NOMO-1 (cell line): ENCODE data around the gene TBC1D14.

Experiments
- DNase-seq, 2 experiments: peaks; one replicate each; lab custom pipeline; 2025; ENCODE audit not compliant: unreplicated experiment in 2 of 2; lab: John Stamatoyannopoulos, UW

Gene TBC1D14

DNA sequence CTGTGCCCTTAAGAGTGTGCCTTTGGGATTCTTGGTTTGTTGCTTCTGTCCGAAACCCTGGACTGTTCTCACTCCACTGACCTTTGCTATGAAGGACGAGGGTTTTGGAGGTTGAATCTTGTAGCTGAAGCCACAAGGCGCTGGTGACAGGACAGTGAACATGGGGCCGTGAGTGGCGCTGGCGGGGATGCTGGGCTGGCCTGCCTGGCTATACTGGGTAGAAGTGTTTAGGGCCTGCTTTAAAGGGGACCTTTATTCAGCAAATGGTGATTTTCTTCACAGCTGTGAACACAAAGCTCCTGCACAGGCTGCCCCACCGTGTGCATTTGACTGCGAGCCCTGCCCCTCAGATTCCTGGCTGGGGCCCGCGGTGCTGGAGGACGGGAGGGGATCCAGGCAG is 106.5 kb downstream of the TBC1D14 start:
- no peak for DNase-seq

- DNase-seq = no peak
Measured at GRCh38 chr4:7016512-7016911, 106.9 kb downstream of the TBC1D14 start.

DNA sequence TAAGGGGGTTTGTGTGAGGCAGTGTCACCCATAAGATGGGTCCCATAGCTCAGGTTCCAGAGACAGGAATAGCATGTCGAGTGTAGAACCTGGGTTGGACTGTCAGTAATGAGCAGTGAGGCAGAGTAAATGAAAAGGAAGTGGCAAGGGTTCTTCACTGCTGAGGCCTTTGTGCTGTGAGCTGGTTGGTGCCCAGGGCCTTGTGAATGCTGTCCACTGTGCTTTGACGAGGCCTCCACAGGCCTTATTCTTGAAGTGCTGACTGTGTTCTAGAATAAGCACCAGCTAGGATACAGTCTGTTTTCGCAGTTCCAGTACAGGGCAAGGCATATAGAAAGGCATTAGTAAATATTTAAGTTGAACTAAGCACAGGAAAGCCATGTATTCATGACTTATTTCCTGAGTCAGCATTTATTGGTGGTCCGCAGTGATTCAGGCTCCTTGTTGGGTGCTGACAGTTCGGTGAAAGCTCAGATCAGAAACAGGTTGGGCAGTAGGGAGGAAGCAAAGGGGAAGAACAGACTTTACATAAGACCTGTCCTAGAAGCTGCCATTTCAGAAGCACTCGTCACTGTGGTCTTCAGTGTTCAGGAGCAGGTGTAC is 107.9 kb downstream of the TBC1D14 start:
- DNase-seq = no peak

- DNase-seq = no peak
Measured at GRCh38 chr4:7018281-7018680, 108.7 kb downstream of the TBC1D14 start.

- no peak for DNase-seq
Measured at GRCh38 chr4:7019367-7019766, 109.7 kb downstream of the TBC1D14 start.

GRCh38 chr4:7020290-7020689 is 110.7 kb downstream of the TBC1D14 start:
- DNase-seq = no peak

- no peak for DNase-seq
Measured at GRCh38 chr4:7020856-7021255, 111.2 kb downstream of the TBC1D14 start.

DNA sequence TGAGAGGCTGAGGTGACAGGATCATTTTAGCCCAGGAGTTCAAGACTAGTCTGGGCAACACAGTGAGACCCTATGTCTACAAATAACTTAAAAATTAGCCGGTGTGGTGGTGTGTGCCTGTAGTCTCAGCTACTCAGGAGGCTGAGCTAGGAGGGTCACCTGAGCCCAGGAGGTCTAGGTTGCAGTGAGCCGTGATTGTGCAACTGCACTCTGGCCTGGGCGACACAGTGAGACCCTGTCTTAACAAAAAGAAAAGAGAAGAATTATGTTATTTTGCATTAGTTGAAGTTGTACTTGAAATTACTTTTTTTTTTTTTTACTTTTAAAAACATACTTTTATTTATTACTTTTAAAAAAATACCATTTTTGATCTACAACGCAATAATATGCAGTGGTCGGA is 111.7 kb downstream of the TBC1D14 start:
- DNase-seq = no peak

GRCh38 chr4:7021930-7022664 is 112.5 kb downstream of the TBC1D14 start:
- no peak for DNase-seq

DNA sequence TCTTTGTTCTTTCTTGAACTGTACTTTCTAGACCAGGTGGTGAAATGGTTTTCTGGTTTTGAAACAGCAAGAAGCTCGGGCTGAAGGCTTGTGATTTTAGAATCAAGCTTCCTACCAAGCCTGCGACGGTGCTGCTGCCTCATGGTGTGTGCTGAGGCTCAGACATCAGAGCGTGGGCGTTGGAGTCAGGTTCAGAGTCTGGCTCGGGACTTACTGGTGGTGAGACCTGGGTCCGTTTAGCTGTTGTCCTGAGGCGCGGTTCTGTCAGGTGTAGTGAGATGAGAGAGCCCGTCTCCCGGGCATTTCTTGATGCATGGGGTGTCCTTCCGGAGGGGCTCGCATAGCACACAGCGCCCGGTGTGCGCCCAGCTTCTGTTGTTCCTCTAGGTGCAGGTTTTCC is 113.9 kb downstream of the TBC1D14 start:
- DNase-seq = no peak

DNA sequence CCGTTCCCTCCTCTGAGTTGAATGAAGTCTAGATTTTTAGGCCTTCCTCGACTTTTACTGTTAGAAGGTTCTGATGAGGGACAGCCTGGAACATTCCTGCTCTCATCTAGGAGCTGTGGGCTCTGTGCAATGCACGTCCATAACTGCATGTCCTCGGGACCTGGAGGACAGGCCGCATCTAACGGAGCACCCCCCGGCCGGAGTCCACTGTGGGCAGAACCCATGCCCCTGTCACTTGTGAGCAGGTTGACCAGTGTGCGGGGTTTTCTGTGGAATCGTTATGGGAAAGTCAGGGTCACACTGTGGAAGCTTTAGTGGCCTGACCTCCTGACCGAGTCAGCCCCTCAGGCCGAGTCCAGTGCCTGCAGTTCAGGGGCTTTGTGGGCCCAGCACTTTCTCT is 114.3 kb downstream of the TBC1D14 start:
- DNase-seq = no peak

DNA sequence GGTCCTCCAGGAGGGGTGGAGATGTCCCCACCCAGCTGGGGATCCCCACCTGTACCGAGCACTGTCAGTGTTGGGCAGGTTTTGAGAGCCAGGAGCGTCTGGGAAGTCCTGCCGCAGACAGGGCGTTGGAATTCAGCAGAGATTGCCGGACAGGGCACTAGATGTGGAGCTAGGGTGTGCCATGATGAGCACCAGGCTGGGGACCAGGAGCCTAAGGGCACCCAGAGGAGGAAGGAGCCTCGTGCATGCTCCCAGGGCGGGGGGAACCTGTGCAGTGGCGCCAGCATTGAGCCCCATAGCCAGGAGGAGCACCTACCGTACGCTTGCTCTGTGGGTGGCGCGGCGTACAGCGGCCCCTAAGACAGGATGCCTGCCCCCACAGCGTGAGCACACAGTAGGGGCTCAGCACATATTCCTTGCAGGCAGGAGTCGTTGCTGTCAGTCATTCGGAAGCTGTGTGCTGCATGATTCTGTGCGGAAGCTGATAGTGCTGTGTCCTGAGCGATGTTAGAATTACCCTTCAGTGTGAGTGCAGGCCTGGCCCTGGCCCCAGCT is 114.8 kb downstream of the TBC1D14 start:
- DNase-seq = no peak

GRCh38 chr4:7025040-7025602 is 115.5 kb downstream of the TBC1D14 start:
- no peak for DNase-seq

GRCh38 chr4:7026107-7026506 is 116.5 kb downstream of the TBC1D14 start:
- DNase-seq = no peak

- no peak for DNase-seq
Measured at GRCh38 chr4:7027284-7027683, 117.7 kb downstream of the TBC1D14 start.

DNA sequence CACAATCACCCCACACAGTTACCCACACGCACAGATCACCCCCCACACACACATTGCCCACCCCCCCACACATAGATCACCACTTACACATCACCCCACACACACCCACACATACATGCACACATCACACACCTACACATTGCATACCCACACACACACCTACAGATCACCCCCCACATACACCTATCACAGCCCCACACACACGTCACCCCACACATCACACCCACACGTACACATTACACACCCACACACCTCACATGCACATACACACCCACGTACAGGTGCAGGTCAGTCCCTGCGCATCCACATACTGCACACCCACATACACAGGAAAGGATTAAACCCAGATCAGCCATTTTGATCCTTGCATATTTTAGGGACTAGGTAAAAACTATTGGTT is 118.3 kb downstream of the TBC1D14 start:
- DNase-seq = no peak

GRCh38 chr4:7029212-7029611 is 119.6 kb downstream of the TBC1D14 start:
- DNase-seq = no peak

- DNase-seq = no peak
Measured at GRCh38 chr4:7029921-7030320, 120.3 kb downstream of the TBC1D14 start.

GRCh38 chr4:7030856-7031255 is 121.2 kb downstream of the TBC1D14 start:
- no peak for DNase-seq

DNA sequence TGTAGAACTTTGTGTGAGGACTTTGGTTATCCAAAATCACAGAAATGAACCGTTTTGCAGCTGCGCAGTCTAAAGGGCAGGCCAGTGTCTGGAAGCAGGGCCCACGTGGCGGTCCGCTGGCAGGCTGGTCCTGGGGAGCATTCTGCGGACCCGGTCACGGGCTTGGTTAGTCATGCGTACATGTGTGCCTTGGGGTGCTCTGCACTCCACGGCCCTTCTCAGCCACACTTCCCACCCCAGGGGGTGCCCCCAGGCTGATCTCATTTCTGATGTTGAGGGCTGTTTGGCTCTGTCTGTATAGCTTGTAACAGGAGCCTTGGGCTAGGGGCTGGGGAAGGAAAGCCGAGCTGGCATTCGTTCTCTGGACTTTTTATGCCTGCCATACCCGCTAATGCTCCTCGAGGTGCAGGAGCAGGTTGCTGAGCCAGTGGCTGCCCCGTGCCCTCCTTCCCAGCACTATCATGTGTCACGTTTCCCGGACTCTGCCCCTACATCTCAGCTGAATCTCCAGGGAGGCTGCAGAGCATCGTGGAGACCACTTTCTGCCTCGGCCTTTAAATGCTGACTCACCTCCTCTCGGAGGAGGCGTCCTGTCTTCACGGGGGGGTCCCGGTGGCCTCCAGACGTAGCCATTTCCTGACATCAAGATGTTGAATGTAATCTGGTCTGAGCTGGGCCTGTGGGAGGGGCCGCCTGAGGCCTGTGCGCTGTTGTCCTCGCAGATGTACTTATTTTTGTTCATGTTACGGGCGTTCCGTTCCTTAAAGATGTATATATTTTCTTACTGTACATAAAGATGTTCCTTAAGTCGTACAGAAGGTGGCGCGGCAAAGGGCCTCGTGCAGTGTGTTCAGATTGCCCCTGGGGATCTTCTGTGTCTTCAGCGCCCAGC is 122.2 kb downstream of the TBC1D14 start:
- no peak for DNase-seq

- DNase-seq = no peak
Measured at GRCh38 chr4:7032596-7032995, 123.0 kb downstream of the TBC1D14 start.
